NT2/D1 (cell line): ENCODE data around the gene TCF4.

Experiments
- YY1 ChIP-seq: IDR thresholded peaks from 2 replicates; pipeline ENCODE4 v1.6.1; 2011; ENCODE audit not compliant: insufficient read length, insufficient read depth
- ZNF274 ChIP-seq: IDR thresholded peaks from 2 replicates; pipeline ENCODE4 v1.6.1; 2011; ENCODE audit warnings: mild to moderate bottlenecking, low read depth, low read length

GRCh38 chr18:55345103-55345950 is 242.7 kb downstream of the TCF4 start:
- no peak for TF ChIP-seq ZNF274
- TF ChIP-seq YY1: no peak
